GM18519 (cell line): ENCODE measurements around the gene PDCD7.
A peak's percentile ranks its signal among the peaks of the same experiment; 100 is the strongest.
"Not testable (repeated sequence)": the region's sequence is repeated elsewhere in the genome, so short reads cannot be mapped to it uniquely, and the experiment has no call there.

Source experiments
- ATAC-seq: cut with Tn5 transposase; IDR thresholded peaks from one replicate; pipeline ENCODE4 v1.9.1; 2021; ENCODE audit warnings: mild to moderate bottlenecking, moderate library complexity; ENCODE audit not compliant: unreplicated experiment, low FRiP score

Gene PDCD7

DNA sequence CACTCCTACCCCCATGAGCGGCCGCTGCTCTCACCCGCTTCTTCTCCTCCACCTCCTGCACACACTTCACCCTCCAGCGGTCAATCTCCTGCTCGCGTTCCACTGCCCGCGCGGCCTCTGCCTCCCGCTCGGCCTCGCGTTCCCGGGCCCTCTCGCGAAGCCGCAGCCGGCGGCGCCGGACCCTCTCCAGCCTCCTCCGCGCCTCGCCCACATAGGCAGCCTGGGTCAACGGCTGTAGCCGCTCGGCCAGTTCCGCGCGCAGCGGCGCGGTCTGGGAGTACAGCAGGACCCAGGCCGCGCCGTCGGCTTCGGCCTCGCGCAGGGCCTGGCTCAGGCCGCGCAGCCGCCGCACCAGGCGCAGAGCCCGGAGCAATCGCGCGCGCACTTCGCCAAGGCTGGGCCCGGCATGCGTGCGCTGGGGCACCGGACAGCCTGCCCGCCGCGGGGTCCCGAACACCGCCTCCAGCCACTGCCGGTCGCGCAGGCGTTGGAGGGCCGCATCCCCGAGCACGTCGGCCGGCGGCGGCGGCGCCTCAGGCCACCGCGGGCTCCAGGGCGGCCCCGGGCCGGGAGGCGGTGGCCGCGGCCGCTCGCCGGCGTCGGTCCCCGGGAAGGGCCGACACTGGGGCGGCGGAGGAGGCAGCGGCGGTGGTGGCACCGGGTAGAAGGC lies 595 bp downstream of the PDCD7 start:
- ATAC-seq: peak; percentile 30

GRCh38 chr15:65130941-65131340 lies 2.7 kb downstream of the PDCD7 start:
- ATAC-seq: no peak

GRCh38 chr15:65115542-65115941 lies 18.1 kb downstream of the PDCD7 start:
- ATAC-seq: no peak

DNA sequence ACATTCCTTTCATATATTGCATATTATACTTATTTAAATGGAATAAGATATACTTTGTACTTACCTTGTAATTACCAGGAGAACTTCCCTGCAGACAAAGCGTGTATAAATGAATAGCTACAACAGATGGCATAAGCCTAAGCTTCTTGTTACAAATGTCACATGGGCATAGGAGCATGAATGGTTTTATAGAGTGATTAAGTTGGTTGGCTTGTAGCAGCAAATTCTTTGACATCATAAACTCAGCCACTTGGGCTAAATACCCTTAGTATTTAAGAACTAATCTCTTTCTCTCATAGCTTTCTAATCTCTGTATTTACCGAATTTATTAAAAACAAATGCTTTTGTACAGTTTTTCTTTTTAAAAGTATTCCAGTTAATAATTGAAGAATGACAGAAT lies 18.5 kb downstream of the PDCD7 start, which contains the start of gene UBAP1L:
Gene UBAP1L (minus strand): TSS at position 115 of the 400 bp plus-strand sequence. CDS start 8,985 bp downstream, outside the sequence.
- no peak for ATAC-seq

GRCh38 chr15:65110676-65111292 lies 22.8 kb downstream of the PDCD7 start:
- no peak for ATAC-seq

DNA sequence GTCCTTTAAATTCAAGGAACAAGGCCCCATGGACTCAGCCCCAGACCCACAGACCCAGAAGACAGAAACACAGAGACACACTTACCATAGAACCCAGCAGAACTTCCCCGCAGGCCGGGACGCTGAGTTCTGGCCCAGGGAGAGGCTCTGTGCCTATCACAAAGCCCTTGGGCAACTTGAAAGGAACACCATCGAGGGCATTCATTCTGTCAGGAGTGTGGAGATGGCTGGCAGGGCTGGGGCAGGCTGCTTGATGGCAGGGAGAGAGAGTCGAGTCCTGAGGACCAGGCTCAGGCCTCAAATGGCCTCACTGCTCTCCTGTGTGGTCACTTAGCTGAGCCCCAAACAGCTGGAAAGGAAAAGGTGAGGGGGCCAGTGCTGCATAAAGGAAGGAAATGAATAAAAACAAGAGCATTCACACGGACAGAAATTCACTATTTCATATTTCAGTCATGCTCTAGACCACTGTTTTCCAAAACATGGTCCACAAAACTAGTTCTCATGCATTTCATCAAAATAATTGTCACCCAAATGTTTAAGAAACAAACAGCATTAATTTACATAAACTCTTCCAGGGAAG lies 27.5 kb downstream of the PDCD7 start:
- no peak for ATAC-seq

DNA sequence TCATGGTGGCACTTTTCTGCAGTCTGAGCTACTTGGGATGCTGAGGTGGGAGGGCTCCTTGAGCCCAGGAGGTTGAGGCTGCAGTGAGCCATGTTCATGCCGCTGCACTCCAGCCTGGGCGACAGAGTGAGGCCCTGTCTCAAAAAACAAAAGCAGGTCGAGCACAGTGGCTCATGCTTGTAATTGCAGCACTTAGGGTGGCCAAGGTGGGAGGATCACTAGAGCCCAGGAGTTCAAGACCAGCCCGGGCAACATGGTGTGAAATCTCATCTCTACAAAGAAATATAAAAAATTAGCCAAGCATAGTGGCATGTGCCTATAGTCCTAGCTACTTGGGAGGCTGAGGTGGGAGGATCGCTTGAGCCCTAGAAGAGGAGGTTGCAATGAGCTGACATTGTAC lies 28.6 kb downstream of the PDCD7 start:
- ATAC-seq: no peak

DNA sequence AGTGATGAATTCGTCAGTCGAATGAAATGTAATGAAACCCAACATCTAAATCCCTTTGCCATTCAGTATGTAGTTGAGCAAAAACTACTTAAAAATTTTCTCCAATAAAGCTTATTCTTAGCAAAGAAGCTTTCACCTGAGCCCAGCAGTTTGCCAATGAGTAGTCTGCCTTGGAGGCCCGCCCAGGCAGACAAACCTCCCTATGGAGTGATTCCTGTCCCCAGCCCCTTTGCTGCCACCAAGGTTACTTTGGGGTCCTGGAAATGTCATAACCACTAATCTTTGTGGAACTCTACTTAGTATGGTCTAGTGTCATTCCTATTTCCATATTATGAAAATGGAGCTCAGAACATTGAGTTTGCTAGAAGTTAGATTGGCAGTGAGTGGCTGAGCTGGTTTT lies 30.7 kb downstream of the PDCD7 start:
- ATAC-seq: no peak

DNA sequence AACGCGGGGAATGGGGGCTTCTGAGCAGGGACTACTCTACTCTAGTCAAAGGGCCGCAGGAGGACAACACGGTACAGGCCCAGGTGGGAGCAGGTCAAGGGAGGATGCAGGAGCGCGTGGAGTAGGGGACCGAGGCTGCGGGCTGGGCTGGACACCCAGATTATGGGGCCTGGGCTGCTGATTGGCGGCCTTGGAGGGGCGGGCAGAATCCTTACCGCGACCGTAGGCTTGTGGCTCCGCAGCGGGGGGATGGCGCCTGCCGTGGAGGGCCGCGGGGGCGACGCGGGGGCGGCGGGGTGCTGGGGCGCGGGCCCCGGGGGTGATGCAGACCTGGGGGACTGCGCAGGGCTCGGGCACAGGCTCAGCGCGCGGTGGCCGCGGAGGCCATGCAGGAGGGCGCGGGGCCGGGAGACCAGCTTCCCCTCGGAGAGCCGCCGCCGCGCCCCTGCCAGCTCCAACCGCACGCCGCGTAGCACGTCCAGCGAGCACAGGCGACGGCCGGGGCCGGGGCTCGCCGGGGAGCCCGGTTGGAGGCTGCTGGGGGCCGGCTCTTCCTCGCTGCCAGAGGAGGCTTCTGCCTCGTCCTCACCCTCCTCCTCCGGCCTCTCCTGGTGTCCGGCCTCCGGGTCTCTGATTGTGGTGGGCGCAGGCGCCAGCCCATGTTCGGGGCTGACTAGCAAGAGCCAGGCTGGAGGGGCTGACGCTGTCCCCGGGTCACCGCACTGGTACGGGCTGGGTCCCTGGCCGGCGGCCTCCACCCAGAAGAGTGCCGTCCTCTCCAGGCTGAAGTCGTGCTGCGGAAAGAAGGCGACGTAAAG lies 31.5 kb downstream of the PDCD7 start:
- ATAC-seq: no peak

- no peak for ATAC-seq
Observed at GRCh38 chr15:65101411-65101890, 32.2 kb downstream of the PDCD7 start.

GRCh38 chr15:65100442-65100841 lies 33.2 kb downstream of the PDCD7 start:
- ATAC-seq: no peak

- ATAC-seq: not testable (repeated sequence)
Observed at GRCh38 chr15:65099801-65100200, 33.8 kb downstream of the PDCD7 start.

DNA sequence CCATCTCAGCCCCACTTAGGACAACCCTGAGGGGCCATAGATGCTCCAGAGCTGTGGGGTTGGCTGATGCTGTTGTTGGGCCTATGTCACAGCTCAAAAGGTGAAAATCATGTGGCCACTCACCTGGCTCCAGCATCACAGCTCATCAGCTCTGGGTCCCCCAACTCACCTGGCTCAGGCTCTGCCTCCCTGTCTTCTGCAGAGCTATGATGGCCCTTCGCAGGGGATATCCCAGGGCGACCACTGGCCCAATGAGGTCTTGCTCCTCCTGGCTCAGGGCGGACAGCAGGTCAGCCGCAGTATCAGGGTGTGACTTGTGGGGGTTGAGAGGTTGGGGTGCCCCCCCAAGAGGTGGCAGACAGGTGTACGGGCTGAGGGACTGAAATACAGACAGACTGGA lies 34.3 kb downstream of the PDCD7 start:
- ATAC-seq: no peak

- no peak for ATAC-seq
Observed at GRCh38 chr15:65097651-65098263, 35.9 kb downstream of the PDCD7 start.

DNA sequence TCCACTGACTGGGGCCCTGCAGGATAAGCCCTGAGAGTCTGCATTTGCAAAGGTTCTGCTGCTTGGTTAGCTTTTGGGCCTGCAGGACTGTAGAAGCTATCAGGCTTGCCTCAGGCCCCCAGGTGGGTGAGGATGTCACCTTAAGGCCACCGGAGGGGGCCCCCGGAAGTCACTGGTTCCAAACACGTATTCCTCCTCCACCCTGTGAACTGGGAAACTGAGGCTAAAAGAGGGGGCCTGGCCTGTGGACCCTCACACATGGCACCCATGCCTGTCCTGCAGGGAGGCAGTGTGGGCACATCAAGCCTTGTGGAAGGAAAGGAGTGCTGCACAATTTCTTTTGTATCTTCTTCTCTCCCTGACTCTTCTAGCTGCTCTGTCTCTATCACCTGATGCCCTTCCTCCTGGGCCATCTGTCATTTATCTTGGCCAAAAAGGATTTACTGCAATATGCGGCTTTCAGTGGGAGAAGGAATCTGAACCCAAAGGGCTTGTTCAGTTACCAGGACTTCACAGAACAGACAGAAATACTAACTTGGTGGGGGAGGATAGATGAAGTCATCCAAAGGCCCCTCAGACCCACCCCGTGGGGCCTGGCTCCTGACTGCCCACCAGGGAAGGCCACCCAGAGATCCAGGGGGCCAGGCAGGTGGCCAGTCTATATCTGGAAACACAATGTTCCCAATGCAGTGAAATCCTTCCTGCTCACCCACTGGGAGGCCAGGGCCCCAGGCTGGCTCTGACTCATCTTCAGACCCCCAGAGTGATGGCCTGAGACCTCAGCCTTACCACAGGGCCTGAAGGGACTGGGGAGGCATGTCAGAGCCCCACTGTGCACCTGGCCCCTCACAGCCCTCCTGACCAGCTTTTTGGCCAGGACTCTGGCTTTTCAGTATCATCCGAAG lies 36.9 kb downstream of the PDCD7 start:
- no peak for ATAC-seq

DNA sequence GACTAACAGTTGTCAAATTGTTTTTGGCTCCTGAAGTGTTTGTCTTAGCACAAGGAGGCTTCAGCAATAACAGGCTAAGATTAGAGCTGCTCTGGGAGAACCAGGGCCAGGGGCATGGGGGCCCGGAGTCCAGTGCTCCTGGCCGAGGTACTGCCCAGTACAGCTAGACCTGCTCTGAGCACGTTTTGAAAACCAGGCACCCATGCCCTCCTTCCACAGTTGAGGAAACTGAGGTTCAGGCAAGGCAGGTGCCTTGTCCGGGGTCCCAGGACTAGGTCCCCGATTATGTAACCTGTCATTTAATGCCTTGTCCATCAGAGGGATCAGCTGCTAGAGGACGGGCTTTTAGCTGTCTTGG lies 37.9 kb downstream of the PDCD7 start:
- no peak for ATAC-seq

- no peak for ATAC-seq
Observed at GRCh38 chr15:65095011-65095746, 38.4 kb downstream of the PDCD7 start.

DNA sequence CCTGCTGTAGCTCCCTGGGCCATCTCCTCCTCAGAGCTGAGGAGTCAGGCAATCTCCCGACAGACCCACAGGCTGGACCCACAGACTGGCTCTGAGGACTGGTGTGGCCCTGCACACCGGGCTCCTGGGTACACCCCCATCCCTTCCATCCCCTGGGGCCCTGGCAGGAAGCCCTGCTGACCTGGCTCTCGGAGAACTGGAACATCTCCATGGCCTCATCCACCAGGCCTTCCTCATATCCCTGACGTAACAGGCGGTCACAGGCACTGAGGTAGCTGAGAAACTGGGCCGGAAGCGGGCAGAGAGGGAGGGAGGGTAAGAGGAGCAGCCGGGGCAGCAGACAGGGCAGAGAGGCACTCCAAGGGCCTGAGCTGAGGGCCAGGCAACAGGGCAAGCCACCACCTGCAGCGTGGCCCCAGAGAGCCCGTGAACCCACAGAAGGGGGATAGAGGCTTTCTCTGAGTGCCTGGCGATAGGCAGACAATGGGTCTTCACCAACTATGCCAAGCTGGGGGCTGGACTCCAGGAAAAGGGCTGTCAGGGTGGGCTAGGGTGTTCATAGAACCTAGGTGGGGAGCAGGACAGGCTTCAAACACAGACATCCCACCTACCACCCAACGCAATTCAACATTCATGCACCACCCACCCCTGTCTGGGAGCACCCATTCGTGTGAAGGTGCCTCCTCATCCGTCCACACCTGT lies 39.2 kb downstream of the PDCD7 start:
- ATAC-seq: no peak
